ACC112 (cell line): ENCODE data around the gene KASH5.
"Not testable (repeated sequence)": the region's sequence is repeated elsewhere in the genome, so short reads cannot be mapped to it uniquely, and the experiment has no call there.

ENCODE experiments used
- H2AFZ ChIP-seq: fragments of 200-600 bp; sonication (generic); one replicate; pipeline ENCODE4 v1.6.0; 2017; ENCODE audit warnings: antibody characterized with exemption, low read length; ENCODE audit not compliant: unreplicated experiment
- H3K27ac ChIP-seq: fragments of 200-600 bp; sonication (generic); 2 replicates; pipeline ENCODE4 v1.5.1; 2014; ENCODE audit warnings: low read depth, mild to moderate bottlenecking, antibody characterized with exemption, low read length, moderate library complexity
- H3K27me3 ChIP-seq: fragments of 200-600 bp; sonication (generic); 2 replicates; pipeline ENCODE4 v1.6.1; 2014; ENCODE audit warnings: mild to moderate bottlenecking, antibody characterized with exemption, low read length, moderate library complexity, mixed read lengths; ENCODE audit not compliant: insufficient read depth
- H3K36me3 ChIP-seq: fragments of 200-600 bp; sonication (generic); 2 replicates; pipeline ENCODE4 v1.6.1; 2016; ENCODE audit warnings: mild to moderate bottlenecking, antibody characterized with exemption, low read length, moderate library complexity, mixed read lengths; ENCODE audit not compliant: insufficient read depth
- H3K4me1 ChIP-seq: fragments of 200-600 bp; sonication (generic); one replicate; pipeline ENCODE4 v1.6.1; 2016; ENCODE audit warnings: low read length, mixed read lengths; ENCODE audit not compliant: insufficient read depth, unreplicated experiment, control insufficient read depth
- H3K4me3 ChIP-seq: fragments of 200-600 bp; sonication (generic); 2 replicates; pipeline ENCODE4 v1.5.1; 2014; ENCODE audit warnings: mild to moderate bottlenecking, low read depth, low read length
- H3K79me2 ChIP-seq: fragments of 200-600 bp; sonication (generic); one replicate; pipeline ENCODE4 v1.6.0; 2016; ENCODE audit warnings: low read length; ENCODE audit not compliant: control insufficient read depth, unreplicated experiment, insufficient read depth

Gene KASH5

GRCh38 chr19:49362048-49362928 is 25.8 kb upstream of the KASH5 start, which contains the start of gene TEAD2:
Gene TEAD2 (minus strand): TSS chr19:49362416. CDS start chr19:49360075, 2,341 bp downstream.
- H3K36me3 ChIP-seq, result no peaks in the 10 kb centered on the region
- no peaks in the 10 kb centered on the region for H3K4me1 ChIP-seq
- peak within 1 kb of the TSS; percentile 84 for H3K4me3 ChIP-seq
- H3K27ac ChIP-seq, result peak within 1 kb of the TSS; percentile 30; the same call in 1 of the 2 replicates
- no peaks in the 10 kb centered on the region for H3K27me3 ChIP-seq
- peak within 1 kb of the TSS; percentile 82 for H2AFZ ChIP-seq
- H3K79me2 ChIP-seq, result no peaks in the 10 kb centered on the region

GRCh38 chr19:49362929-49363267 is 25.2 kb upstream of the KASH5 start:
- Histone ChIP-seq H3K27ac (peak overlapping the region; percentile 30; the same call in 1 of the 2 replicates), H3K4me3 (peak overlapping the region; percentile 84), H3K79me2 (no peaks in the 10 kb centered on the region), H2AFZ (peak overlapping the region; percentile 82), H3K4me1 (no peaks in the 10 kb centered on the region), H3K27me3 (no peaks in the 10 kb centered on the region), H3K36me3 (no peaks in the 10 kb centered on the region)

- Histone ChIP-seq H2AFZ (peak within 1 kb of the TSS; percentile 82), H3K36me3 (no peaks in the 10 kb centered on the region), H3K79me2 (no peaks in the 10 kb centered on the region), H3K27ac (peak within 1 kb of the TSS; percentile 30; the same call in 1 of the 2 replicates), H3K4me1 (no peaks in the 10 kb centered on the region), H3K27me3 (no peaks in the 10 kb centered on the region), H3K4me3 (peak within 1 kb of the TSS; percentile 84)
Observed at GRCh38 chr19:49363268-49364082, 24.6 kb upstream of the KASH5 start, which contains the start of gene DKKL1. Gene DKKL1 (plus strand): TSS chr19:49363877. CDS start chr19:49363999, 122 bp downstream.

GRCh38 chr19:49364083-49364737 is 23.8 kb upstream of the KASH5 start:
- no peaks in the 10 kb centered on the region for H3K36me3 ChIP-seq
- no peak overlapping the region; the same call in 1 of the 2 replicates for H3K4me3 ChIP-seq
- no peak overlapping the region for H3K27ac ChIP-seq
- no peaks in the 10 kb centered on the region for H3K4me1 ChIP-seq
- H3K79me2 ChIP-seq, result no peaks in the 10 kb centered on the region
- no peaks in the 10 kb centered on the region for H3K27me3 ChIP-seq
- H2AFZ ChIP-seq, result peak overlapping the region; percentile 43

- Histone ChIP-seq H3K27me3 (no peaks in the 10 kb centered on the region), H2AFZ (no peak overlapping the region), H3K4me1 (no peaks in the 10 kb centered on the region), H3K27ac (no peak overlapping the region), H3K79me2 (no peaks in the 10 kb centered on the region), H3K36me3 (no peaks in the 10 kb centered on the region), H3K4me3 (no peak overlapping the region)
Observed at GRCh38 chr19:49366110-49366509, 21.9 kb upstream of the KASH5 start.

- no peaks in the 10 kb centered on the region for H3K79me2 ChIP-seq
- no peaks in the 10 kb centered on the region for H3K4me1 ChIP-seq
- no peak overlapping the region for H3K27ac ChIP-seq
- H3K27me3 ChIP-seq, result no peaks in the 10 kb centered on the region
- no peak overlapping the region for H3K4me3 ChIP-seq
- H3K36me3 ChIP-seq, result no peaks in the 10 kb centered on the region
- H2AFZ ChIP-seq, result no peak overlapping the region
Observed at GRCh38 chr19:49368711-49369358, 19.2 kb upstream of the KASH5 start.

GRCh38 chr19:49371184-49371583 is 16.9 kb upstream of the KASH5 start:
- no peak overlapping the region for H3K27ac ChIP-seq
- H3K4me1 ChIP-seq, result no peaks in the 10 kb centered on the region
- H3K79me2 ChIP-seq, result no peaks in the 10 kb centered on the region
- no peak overlapping the region for H2AFZ ChIP-seq
- H3K27me3 ChIP-seq, result no peaks in the 10 kb centered on the region
- no peak overlapping the region for H3K4me3 ChIP-seq
- H3K36me3 ChIP-seq, result no peaks in the 10 kb centered on the region

- not testable (repeated sequence) for H3K27me3 ChIP-seq, H3K36me3 ChIP-seq, H3K79me2 ChIP-seq, H3K4me3 ChIP-seq, H2AFZ ChIP-seq, H3K27ac ChIP-seq, H3K4me1 ChIP-seq
Observed at GRCh38 chr19:49373174-49373573, 14.9 kb upstream of the KASH5 start.

GRCh38 chr19:49374665-49375434 is 13.2 kb upstream of the KASH5 start:
- Histone ChIP-seq H3K79me2 (no peaks in the 10 kb centered on the region), H3K4me3 (no peak overlapping the region), H3K4me1 (no peaks in the 10 kb centered on the region), H3K36me3 (no peaks in the 10 kb centered on the region), H3K27ac (no peak overlapping the region), H3K27me3 (no peaks in the 10 kb centered on the region), H2AFZ (no peak overlapping the region)
